ENCODE data around the gene RRAGD. TPM values are rescaled to one million over a fixed set of nuclear protein-coding genes. Genes with fewer than 3 reads are reported as not detected.

RRAGD gene
- total and polyA plus RNA-seq, 2 donors (not counting 1 experiment from before 2014, with no cell fraction given): 0.27 to 4.5 TPM

DNA sequence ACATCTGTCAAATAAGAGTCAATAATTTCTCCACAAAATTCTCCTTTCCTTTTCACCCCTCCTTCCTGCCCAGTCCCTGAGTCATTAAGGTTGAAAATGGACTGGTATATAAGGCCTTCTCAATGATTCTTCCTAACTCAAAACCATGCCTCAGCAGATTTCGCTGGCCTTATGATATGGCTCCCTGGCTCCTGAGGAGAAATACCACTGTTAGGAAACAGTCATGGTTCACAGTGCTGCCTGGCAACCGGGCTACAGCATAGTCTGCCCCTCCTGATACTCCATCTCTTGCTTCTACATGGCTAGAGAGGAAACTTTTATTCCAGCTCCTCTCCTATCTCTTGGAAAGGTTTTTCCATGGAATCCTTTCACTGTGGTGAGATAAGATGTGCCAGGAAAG, 64.2 kb downstream of the RRAGD start:
- H3K4me3 Mint-ChIP-seq: no peak overlapping the region
- H3K9me3 Mint-ChIP-seq (ENCODE audit: insufficient read depth): no peaks in the 10 kb centered on the region
- no peak for DNase-seq

DNA sequence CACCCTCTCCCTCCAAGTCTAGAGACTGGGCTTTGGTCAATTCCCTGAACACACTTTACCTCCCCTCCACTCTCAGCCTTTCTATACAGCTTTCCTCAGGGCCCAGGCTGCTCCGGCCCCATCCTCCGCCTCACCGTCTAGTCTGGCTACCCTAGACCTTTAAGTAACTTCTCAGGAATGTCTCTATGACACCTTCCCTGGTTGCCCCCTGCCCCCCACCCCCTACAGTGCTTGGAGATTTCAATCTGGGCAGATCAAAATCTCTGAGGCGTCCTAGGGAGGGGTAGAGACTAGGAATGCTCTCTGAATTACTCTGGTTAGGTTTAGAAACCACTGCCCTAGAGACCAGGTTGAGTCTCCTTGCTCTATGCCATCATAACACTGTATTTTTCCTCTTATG, 65.6 kb downstream of the RRAGD start:
- no peak overlapping the region for H3K9ac ChIP-seq (ENCODE audit: low read length)
- 95% methylated on average over 3 of the region's 4 CpGs for WGBS (ENCODE audit: insufficient coverage)
- no peak overlapping the region for H3K4me2 ChIP-seq (replicated peaks; ENCODE audit: low read depth, low read length, poor library complexity, severe bottlenecking)
- peaks cover 88% of the 10 kb centered on the region for H3K79me2 ChIP-seq (ENCODE audit: control insufficient read depth, insufficient read depth, low read length)
- Mint-ChIP-seq H3K4me3 (no peak overlapping the region), H3K4me1 (peaks cover 65% of the 10 kb centered on the region), H3K9me3 (ENCODE audit: insufficient read depth) (no peaks in the 10 kb centered on the region), H3K27me3 (no peaks in the 10 kb centered on the region), H3K27ac (no peak overlapping the region)
- peaks cover 85% of the 10 kb centered on the region for H4K20me1 ChIP-seq (ENCODE audit: control insufficient read depth, insufficient read depth, low read length, poor library complexity, severe bottlenecking)
- intact Hi-C loops (cut with micrococcal nuclease): no loop called here
- no peak for TF ChIP-seq EZH2 (IDR thresholded peaks at IDR 0.05; ENCODE audit: borderline replicate concordance, insufficient read depth, low read depth, low read length, poor library complexity, severe bottlenecking)
- TF ChIP-seq, protein P1, sequence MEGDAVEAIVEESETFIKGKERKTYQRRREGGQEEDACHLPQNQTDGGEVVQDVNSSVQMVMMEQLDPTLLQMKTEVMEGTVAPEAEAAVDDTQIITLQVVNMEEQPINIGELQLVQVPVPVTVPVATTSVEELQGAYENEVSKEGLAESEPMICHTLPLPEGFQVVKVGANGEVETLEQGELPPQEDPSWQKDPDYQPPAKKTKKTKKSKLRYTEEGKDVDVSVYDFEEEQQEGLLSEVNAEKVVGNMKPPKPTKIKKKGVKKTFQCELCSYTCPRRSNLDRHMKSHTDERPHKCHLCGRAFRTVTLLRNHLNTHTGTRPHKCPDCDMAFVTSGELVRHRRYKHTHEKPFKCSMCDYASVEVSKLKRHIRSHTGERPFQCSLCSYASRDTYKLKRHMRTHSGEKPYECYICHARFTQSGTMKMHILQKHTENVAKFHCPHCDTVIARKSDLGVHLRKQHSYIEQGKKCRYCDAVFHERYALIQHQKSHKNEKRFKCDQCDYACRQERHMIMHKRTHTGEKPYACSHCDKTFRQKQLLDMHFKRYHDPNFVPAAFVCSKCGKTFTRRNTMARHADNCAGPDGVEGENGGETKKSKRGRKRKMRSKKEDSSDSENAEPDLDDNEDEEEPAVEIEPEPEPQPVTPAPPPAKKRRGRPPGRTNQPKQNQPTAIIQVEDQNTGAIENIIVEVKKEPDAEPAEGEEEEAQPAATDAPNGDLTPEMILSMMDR (IDR thresholded peaks at IDR 0.05): no peak
- ChIA-PET POLR2A (interaction anchor here (1.3 kb wide), 1 partner anchor 265 kb away, joined by 3 read pairs; no protein-coding TSS in a partner anchor), CTCF (interaction anchor here (1.2 to 11.4 kb wide), 4 partner anchors 9 to 364 kb away, joined by 3 to 141 read pairs (median 52); no protein-coding TSS in a partner anchor)
- peaks cover 4 to 44% of the 10 kb centered on the region in 2 experiments for H3K36me3 ChIP-seq (replicated peaks in 1 of 2; ENCODE audit: control extremely low read depth in 1 of 2, control insufficient read depth in 1 of 2, extremely low read depth in 1 of 2, insufficient read depth in 2 of 2, low read length in 1 of 2)
- H3K4me1 ChIP-seq (ENCODE audit: control insufficient read depth in 2 of 2, insufficient read depth in 2 of 2, low read length in 2 of 2): peaks cover 56 to 71% of the 10 kb centered on the region in 2 donors
- no peak for ATAC-seq (ENCODE audit: low read depth)
- H3K27ac ChIP-seq (ENCODE audit: low read length in 2 of 2): no peak overlapping the region
- H3K4me3 ChIP-seq (ENCODE audit: control extremely low read depth in 1 of 5, extremely low read depth in 1 of 5, insufficient read depth in 1 of 5, low read depth in 2 of 5, low read length in 4 of 5): no peak overlapping the region
- peaks cover 0 to 3% (median 0%) of the 10 kb centered on the region in 3 donors for H3K9me3 ChIP-seq (ENCODE audit: control extremely low read depth in 1 of 3, control insufficient read depth in 2 of 3, insufficient read depth in 1 of 3, low read length in 2 of 3)
- no peak overlapping the region for H2AFZ ChIP-seq (ENCODE audit: insufficient read depth, low read depth, low read length, poor library complexity, severe bottlenecking)
- no peaks in the 10 kb centered on the region for H3K27me3 ChIP-seq (replicated peaks in 1 of 4; ENCODE audit: control extremely low read depth in 1 of 4, control insufficient read depth in 3 of 4, insufficient read depth in 4 of 4, low read length in 3 of 4)
- no peak for DNase-seq

More for the DNA sequence above, 64.2 kb downstream of the RRAGD start:
- no peak overlapping the region for H3K4me3 ChIP-seq (ENCODE audit: control extremely low read depth in 1 of 5, extremely low read depth in 1 of 5, insufficient read depth in 1 of 5, low read depth in 2 of 5, low read length in 4 of 5)
- intact Hi-C loops (cut with micrococcal nuclease): no loop called here
- Mint-ChIP-seq H3K27ac (peak overlapping the region; percentile 69), H3K4me1 (peaks cover 72% of the 10 kb centered on the region), H3K27me3 (no peaks in the 10 kb centered on the region)
- peaks cover 0 to 34% of the 10 kb centered on the region in 2 experiments for H3K36me3 ChIP-seq (replicated peaks in 1 of 2; ENCODE audit: control extremely low read depth in 1 of 2, control insufficient read depth in 1 of 2, extremely low read depth in 1 of 2, insufficient read depth in 2 of 2, low read length in 1 of 2)
- H3K4me1 ChIP-seq (ENCODE audit: control insufficient read depth in 2 of 2, insufficient read depth in 2 of 2, low read length in 2 of 2): peaks cover 58 to 71% of the 10 kb centered on the region in 2 donors
- peaks cover 94% of the 10 kb centered on the region for H3K79me2 ChIP-seq (ENCODE audit: control insufficient read depth, insufficient read depth, low read length)
- peaks cover 72% of the 10 kb centered on the region for H4K20me1 ChIP-seq (ENCODE audit: control insufficient read depth, insufficient read depth, low read length, poor library complexity, severe bottlenecking)
- H3K4me2 ChIP-seq (replicated peaks; ENCODE audit: low read depth, low read length, poor library complexity, severe bottlenecking): peak overlapping the region; percentile 74
- no peak overlapping the region for H3K9ac ChIP-seq (ENCODE audit: low read length)
- peaks cover 0 to 3% (median 0%) of the 10 kb centered on the region in 3 donors for H3K9me3 ChIP-seq (ENCODE audit: control extremely low read depth in 1 of 3, control insufficient read depth in 2 of 3, insufficient read depth in 1 of 3, low read length in 2 of 3)
- H2AFZ ChIP-seq (ENCODE audit: insufficient read depth, low read depth, low read length, poor library complexity, severe bottlenecking): no peak overlapping the region
- H3K27ac ChIP-seq (ENCODE audit: low read length in 2 of 2): peak overlapping the region in 1 of 2 donors; percentile 47
- WGBS (ENCODE audit: insufficient coverage): 38% methylated on average over 1 of the region's 2 CpGs
- ChIA-PET POLR2A (interaction anchor here (1.1 kb wide), 1 partner anchor 10 kb away, joined by 5 read pairs; no protein-coding TSS in a partner anchor), CTCF (interaction anchor here (0.9 to 11.4 kb wide), 4 partner anchors 17 to 365 kb away, joined by 3 to 141 read pairs (median 52); no protein-coding TSS in a partner anchor)
- ATAC-seq (ENCODE audit: low read depth): no peak
- TF ChIP-seq, protein P1 (IDR thresholded peaks at IDR 0.05): no peak
- TF ChIP-seq EZH2 (IDR thresholded peaks at IDR 0.05; ENCODE audit: borderline replicate concordance, insufficient read depth, low read depth, low read length, poor library complexity, severe bottlenecking): no peak
- H3K27me3 ChIP-seq (replicated peaks in 1 of 4; ENCODE audit: control extremely low read depth in 1 of 4, control insufficient read depth in 3 of 4, insufficient read depth in 4 of 4, low read length in 3 of 4): no peaks in the 10 kb centered on the region

Measured in B cell (primary cell).